BJ (cell line): ENCODE measurements around the gene EXOC6B. TPM values are rescaled to one million over a fixed set of nuclear protein-coding genes. Genes with fewer than 3 reads are reported as not detected.

Experiments used
- CTCF ChIA-PET: fragments of 350-600 bp; formaldehyde crosslinking; extraction: SDS; loops from one replicate; lab custom pipeline; 2021; ENCODE audit warnings: antibody characterized with exemption, inconsistent platforms; lab: Yijun Ruan, JAX
- POLR2A ChIA-PET: fragments of 300-600 bp; sonication (Branson Sonifier 250); formaldehyde crosslinking; extraction: SDS; loops from one replicate; lab custom pipeline; 2021; ENCODE audit warnings: antibody characterized with exemption; lab: Charles Lee
- DNase-seq: peaks from one replicate; pipeline ENCODE4 v3.0.0-alpha.2; 2011; ENCODE audit warnings: low read depth
- H3K27me3 ChIP-seq: 2 replicates; pipeline ENCODE4 v1.6.0; 2011; ENCODE audit warnings: low read length; ENCODE audit not compliant: control insufficient read depth, insufficient read depth
- H3K36me3 ChIP-seq: 2 replicates; pipeline ENCODE4 v1.5.1; 2011; ENCODE audit warnings: low read length; ENCODE audit not compliant: control insufficient read depth, insufficient read depth
- H3K4me3 ChIP-seq: 2 replicates; pipeline ENCODE4 v1.5.1; 2011; ENCODE audit warnings: low read depth, mild to moderate bottlenecking, control low read depth, low read length
- CTCF ChIP-seq: IDR thresholded peaks from 2 replicates; pipeline ENCODE4 v1.5.1; 2011; ENCODE audit warnings: low read depth, mild to moderate bottlenecking, control low read depth, inconsistent platforms, low read length, moderate library complexity; ENCODE audit not compliant: insufficient read depth
- polyA plus RNA-seq: library from polyadenylated mRNA; depleted of rRNA; stranded (reverse); fragments of >200 nt; gene quantifications from 2 replicates; pipeline ENCODE4 v1.2.3, GENCODE V29; 2011

EXOC6B gene
- polyA plus RNA-seq, 1 experiment = 15.5 TPM

- CTCF ChIA-PET = interaction anchor here (2.5 kb wide), 1 partner anchor 8 kb away, joined by 10 read pairs; no protein-coding TSS in a partner anchor
- no peak for DNase-seq
Measured at GRCh38 chr2:72129681-72130340, 696.0 kb downstream of the EXOC6B start.

GRCh38 chr2:72128843-72129227 is 697.0 kb downstream of the EXOC6B start:
- no peak for DNase-seq
- ChIA-PET CTCF (interaction anchor here (2.5 kb wide), 1 partner anchor 9 kb away, joined by 10 read pairs; no protein-coding TSS in a partner anchor), POLR2A (no interaction called here)
- H3K27me3 ChIP-seq = no peaks in the 10 kb centered on the region
- no peak for TF ChIP-seq CTCF
- no peaks in the 10 kb centered on the region for H3K36me3 ChIP-seq
- no peak overlapping the region for H3K4me3 ChIP-seq

More at GRCh38 chr2:72129681-72130340, 696.0 kb downstream of the EXOC6B start:
- H3K27me3 ChIP-seq = no peaks in the 10 kb centered on the region
- no peaks in the 10 kb centered on the region for H3K36me3 ChIP-seq
- POLR2A ChIA-PET = interaction anchor here (0.6 kb wide), 1 partner anchor 328 kb away, joined by 3 read pairs; no protein-coding TSS in a partner anchor
- no peak overlapping the region for H3K4me3 ChIP-seq
- no peak for TF ChIP-seq CTCF

- DNase-seq = no peak
- no peaks in the 10 kb centered on the region for H3K27me3 ChIP-seq
- CTCF ChIA-PET = interaction anchor here (2.5 kb wide), 1 partner anchor 10 kb away, joined by 10 read pairs; no protein-coding TSS in a partner anchor
- no peak for TF ChIP-seq CTCF
- POLR2A ChIA-PET = no interaction called here
- no peaks in the 10 kb centered on the region for H3K36me3 ChIP-seq
- no peak overlapping the region for H3K4me3 ChIP-seq
Measured at GRCh38 chr2:72128059-72128842, 697.6 kb downstream of the EXOC6B start.

- no peaks in the 10 kb centered on the region for H3K36me3 ChIP-seq
- no peak for DNase-seq
- no peaks in the 10 kb centered on the region for H3K27me3 ChIP-seq
- ChIA-PET CTCF (interaction anchor here (2.5 kb wide), 1 partner anchor 10 kb away, joined by 10 read pairs; no protein-coding TSS in a partner anchor), POLR2A (no interaction called here)
- no peak for TF ChIP-seq CTCF
- no peak overlapping the region for H3K4me3 ChIP-seq
Measured at GRCh38 chr2:72127401-72128058, 698.3 kb downstream of the EXOC6B start.
